HL-60 (cell line): ENCODE measurements around the gene DISP3.

Source experiments
- GABPA ChIP-seq: IDR thresholded peaks from 2 replicates; pipeline ENCODE4 v1.6.1; 2012; ENCODE audit warnings: low read depth
- POLR2AphosphoS5 ChIP-seq: IDR thresholded peaks from 2 replicates; pipeline ENCODE4 v1.6.1; 2012; ENCODE audit warnings: low read depth
- REST ChIP-seq: IDR thresholded peaks from 2 replicates; pipeline ENCODE4 v1.6.1; 2012; ENCODE audit warnings: low read depth; ENCODE audit not compliant: insufficient replicate concordance
- SPI1 ChIP-seq: IDR thresholded peaks from 2 replicates; pipeline ENCODE4 v1.6.1; 2012; ENCODE audit warnings: low read depth, mild to moderate bottlenecking, borderline replicate concordance
- TF ChIP-seq, protein P1 (sequence below): IDR thresholded peaks from one replicate; pipeline ENCODE4 v1.5.1; 2011; ENCODE audit warnings: low read length, control low read depth, inconsistent platforms; ENCODE audit not compliant: insufficient read depth

DNA sequence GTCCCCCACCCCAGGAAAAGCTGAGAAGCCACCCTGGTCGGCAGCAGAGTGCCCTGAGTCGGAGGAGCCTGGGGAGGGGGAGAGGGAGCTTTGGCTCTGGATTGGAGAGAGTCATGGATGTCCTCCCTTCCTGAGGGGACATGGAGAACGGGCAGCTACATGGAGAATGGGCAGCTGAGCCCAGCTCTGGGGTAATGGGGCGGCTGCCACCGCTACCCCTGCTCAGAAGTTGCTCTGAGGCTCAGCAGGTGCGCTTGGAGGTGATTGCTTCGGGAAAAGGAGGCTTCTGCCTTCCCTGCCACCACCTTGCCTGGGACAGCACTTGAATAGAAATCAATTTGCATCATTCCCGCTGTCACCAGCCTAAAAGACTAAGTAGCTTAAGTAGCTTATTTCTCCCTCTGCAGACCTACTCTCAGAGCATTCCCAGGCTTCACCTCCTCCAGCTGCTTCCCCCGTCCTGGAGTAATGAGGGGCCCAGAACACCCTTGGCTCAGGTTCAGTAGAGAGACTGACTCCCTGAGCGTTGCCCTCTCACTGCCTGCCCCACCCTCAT lies 8.3 kb downstream of the DISP3 start:
- no peak for TF ChIP-seq GABPA
- TF ChIP-seq, protein P1, sequence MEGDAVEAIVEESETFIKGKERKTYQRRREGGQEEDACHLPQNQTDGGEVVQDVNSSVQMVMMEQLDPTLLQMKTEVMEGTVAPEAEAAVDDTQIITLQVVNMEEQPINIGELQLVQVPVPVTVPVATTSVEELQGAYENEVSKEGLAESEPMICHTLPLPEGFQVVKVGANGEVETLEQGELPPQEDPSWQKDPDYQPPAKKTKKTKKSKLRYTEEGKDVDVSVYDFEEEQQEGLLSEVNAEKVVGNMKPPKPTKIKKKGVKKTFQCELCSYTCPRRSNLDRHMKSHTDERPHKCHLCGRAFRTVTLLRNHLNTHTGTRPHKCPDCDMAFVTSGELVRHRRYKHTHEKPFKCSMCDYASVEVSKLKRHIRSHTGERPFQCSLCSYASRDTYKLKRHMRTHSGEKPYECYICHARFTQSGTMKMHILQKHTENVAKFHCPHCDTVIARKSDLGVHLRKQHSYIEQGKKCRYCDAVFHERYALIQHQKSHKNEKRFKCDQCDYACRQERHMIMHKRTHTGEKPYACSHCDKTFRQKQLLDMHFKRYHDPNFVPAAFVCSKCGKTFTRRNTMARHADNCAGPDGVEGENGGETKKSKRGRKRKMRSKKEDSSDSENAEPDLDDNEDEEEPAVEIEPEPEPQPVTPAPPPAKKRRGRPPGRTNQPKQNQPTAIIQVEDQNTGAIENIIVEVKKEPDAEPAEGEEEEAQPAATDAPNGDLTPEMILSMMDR: no peak
- TF ChIP-seq REST: no peak
- no peak for TF ChIP-seq POLR2AphosphoS5
- no peak for TF ChIP-seq SPI1
